HL-60 (cell line): ENCODE measurements around the gene CEP135.

ENCODE experiments used
- POLR2AphosphoS5 ChIP-seq: IDR thresholded peaks from 2 replicates; pipeline ENCODE4 v1.6.1; 2012; ENCODE audit warnings: low read depth
- TF ChIP-seq, protein P1 (sequence below): IDR thresholded peaks from one replicate; pipeline ENCODE4 v1.5.1; 2011; ENCODE audit warnings: low read length, control low read depth, inconsistent platforms; ENCODE audit not compliant: insufficient read depth

DNA sequence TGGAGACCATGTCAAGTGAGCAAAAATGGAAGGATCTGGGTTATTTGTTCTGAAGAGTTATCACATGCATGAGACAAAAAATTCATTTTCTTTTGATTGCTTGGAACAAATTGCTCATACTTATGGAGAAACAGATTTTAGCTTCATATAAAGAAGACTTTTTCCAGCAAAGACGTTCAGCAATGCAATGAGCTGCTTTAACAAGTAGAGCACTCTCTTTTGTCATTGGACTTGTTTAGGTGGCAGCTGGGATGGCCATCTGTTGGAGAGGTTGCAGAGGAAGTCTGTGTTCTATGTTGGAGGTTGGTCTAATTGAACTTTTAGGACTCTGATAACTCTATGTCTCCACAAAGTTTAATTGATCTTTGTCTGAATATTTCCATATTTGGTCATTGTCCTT, 19.9 kb upstream of the CEP135 start:
- TF ChIP-seq, protein P1, sequence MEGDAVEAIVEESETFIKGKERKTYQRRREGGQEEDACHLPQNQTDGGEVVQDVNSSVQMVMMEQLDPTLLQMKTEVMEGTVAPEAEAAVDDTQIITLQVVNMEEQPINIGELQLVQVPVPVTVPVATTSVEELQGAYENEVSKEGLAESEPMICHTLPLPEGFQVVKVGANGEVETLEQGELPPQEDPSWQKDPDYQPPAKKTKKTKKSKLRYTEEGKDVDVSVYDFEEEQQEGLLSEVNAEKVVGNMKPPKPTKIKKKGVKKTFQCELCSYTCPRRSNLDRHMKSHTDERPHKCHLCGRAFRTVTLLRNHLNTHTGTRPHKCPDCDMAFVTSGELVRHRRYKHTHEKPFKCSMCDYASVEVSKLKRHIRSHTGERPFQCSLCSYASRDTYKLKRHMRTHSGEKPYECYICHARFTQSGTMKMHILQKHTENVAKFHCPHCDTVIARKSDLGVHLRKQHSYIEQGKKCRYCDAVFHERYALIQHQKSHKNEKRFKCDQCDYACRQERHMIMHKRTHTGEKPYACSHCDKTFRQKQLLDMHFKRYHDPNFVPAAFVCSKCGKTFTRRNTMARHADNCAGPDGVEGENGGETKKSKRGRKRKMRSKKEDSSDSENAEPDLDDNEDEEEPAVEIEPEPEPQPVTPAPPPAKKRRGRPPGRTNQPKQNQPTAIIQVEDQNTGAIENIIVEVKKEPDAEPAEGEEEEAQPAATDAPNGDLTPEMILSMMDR: no peak
- TF ChIP-seq POLR2AphosphoS5: no peak
